Measurements from ENCODE around the gene TESPA1.
"Not testable (repeated sequence)": the region's sequence is repeated elsewhere in the genome, so short reads cannot be mapped to it uniquely, and the experiment has no call there.

TESPA1 gene, protein sequence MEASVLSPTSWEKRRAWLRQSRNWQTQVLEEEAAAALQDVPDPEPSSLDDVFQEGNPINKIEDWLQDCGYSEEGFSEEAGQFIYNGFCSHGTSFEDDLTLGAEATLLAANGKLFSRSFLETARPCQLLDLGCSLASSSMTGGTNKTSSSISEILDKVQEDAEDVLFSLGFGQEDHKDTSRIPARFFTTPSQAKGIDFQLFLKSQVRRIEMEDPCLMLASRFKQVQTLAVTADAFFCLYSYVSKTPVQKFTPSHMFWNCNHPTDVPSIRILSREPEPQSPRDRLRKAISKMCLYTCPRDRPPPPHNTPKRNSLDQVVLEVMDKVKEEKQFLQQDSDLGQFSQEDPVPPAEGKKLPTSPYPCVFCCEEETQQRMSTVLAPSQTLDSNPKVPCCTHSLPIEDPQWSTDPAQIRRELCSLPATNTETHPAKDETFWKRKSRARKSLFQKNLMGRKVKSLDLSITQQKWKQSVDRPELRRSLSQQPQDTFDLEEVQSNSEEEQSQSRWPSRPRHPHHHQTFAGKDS

GRCh38 chr12:54984658-54985376 is at the start of gene TESPA1:
Gene TESPA1, minus strand, starts transcription at chr12:54984762. Its CDS starts 10,200 bp downstream, at chr12:54974562.
- DNase-seq, result no peak

DNA sequence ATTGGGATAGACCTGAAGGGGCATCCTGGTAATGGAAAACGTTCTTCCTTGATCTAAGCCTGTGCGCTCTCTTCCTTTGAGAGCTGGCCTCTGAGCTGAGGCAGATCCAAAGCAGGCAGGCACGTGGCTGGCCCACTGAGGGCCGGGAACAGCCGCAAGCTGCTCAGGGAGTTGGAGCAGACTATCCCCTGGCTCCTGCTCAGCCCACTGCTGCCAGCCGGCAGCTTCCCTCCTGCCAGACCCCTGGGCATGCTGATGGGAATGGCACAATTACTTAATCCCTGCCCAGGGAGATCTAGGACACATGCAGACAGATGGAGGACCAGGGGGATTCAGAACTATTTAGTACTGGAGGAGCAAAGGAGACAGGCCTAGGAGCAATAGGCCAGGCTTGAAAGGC is 49.7 kb upstream of the TESPA1 start:
- peak; percentile 51 for DNase-seq

GRCh38 chr12:55025508-55025907 is 40.9 kb upstream of the TESPA1 start:
- DNase-seq, result no peak

- no peak for DNase-seq
These were observed 40.0 kb upstream of the TESPA1 start for GRCh38 chr12:55024575-55024974.

- peak; percentile 99 for DNase-seq
These were observed 35.2 kb upstream of the TESPA1 start, which contains the start of gene NEUROD4 for GRCh38 chr12:55019784-55020183. Gene NEUROD4, plus strand, starts transcription at chr12:55019974. Its CDS starts 6,466 bp downstream, at chr12:55026440.

- no peak for DNase-seq
These were observed 32.9 kb upstream of the TESPA1 start for GRCh38 chr12:55017416-55017925.

- DNase-seq, result no peak
These were observed 24.5 kb upstream of the TESPA1 start for GRCh38 chr12:55008944-55009585.

DNA sequence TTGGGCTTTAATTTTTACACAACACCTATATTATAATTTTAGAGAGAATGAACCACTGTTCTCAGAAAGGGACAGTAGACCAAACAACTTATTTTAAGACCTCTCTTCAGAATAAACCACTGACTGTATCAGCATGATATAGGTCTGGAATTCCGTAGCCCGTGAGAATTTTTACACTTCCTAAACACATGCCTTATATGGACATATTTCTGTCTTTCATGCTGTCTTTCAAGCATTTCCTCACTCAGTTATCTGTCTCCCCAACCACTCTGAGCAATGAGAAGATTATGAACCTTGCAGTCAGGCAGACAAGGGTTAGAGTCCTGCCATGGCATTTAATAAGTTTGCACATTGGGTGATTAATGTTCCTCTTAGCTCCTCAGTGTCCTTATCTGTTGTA is 17.8 kb upstream of the TESPA1 start:
- no peak for DNase-seq

GRCh38 chr12:55001198-55001868 is 16.8 kb upstream of the TESPA1 start:
- no peak for DNase-seq

- no peak for DNase-seq
These were observed 14.5 kb upstream of the TESPA1 start for GRCh38 chr12:54998958-54999510.

DNA sequence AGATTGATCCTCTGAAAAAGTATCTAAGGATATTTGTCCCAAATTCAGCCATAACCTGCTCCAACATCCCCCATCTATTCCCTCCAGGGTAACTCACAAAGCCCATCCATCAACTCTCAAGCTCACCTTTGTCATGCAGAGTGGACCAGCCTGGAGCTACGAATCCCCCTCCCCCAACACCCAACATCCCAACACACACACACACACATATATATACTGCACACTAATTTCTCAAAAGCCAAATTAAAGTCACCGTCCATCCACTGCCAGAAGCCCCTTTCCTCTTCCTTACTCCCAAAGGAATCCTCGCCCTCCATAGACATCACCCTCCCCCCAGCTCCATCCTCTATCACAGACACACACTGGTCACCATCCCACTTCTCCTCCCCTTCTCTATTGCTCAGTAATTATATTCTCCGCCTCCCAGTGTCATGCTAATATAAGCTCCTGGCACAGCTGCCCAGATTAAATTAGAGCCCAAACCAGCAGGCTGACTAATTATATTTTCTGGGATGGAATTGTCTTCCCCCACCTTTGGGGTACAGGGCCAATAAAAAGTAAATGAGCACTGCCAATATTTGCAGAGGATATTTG is 13.5 kb upstream of the TESPA1 start:
- DNase-seq, result no peak

DNA sequence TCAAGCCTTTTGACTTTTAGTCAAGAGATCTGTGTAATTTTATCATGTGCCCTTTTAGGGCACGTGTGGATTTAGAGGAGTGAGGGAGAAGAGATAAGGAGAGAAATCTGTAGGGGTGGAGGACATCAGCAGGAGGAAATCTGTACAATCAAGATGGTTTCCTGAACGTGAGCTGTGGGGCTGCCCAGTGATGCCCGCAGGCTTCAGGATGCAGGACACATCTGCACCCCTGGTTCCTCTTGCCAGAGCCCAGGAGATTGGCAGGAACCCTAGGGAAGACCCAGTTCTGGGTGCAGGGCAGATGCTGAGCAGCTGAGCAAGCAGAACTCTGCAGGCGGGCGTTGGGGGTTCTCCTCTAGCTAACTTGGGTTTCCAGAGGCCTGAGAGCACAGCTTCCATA is 11.6 kb upstream of the TESPA1 start:
- no peak for DNase-seq

- DNase-seq, result peak; percentile 66
These were observed 8.7 kb upstream of the TESPA1 start for GRCh38 chr12:54993181-54993835.

- DNase-seq, result no peak
These were observed 7.4 kb upstream of the TESPA1 start for GRCh38 chr12:54991991-54992375.

GRCh38 chr12:54991161-54991990 is 6.8 kb upstream of the TESPA1 start:
- DNase-seq, result no peak

GRCh38 chr12:54989829-54990228 is 5.3 kb upstream of the TESPA1 start:
- DNase-seq, result no peak

DNA sequence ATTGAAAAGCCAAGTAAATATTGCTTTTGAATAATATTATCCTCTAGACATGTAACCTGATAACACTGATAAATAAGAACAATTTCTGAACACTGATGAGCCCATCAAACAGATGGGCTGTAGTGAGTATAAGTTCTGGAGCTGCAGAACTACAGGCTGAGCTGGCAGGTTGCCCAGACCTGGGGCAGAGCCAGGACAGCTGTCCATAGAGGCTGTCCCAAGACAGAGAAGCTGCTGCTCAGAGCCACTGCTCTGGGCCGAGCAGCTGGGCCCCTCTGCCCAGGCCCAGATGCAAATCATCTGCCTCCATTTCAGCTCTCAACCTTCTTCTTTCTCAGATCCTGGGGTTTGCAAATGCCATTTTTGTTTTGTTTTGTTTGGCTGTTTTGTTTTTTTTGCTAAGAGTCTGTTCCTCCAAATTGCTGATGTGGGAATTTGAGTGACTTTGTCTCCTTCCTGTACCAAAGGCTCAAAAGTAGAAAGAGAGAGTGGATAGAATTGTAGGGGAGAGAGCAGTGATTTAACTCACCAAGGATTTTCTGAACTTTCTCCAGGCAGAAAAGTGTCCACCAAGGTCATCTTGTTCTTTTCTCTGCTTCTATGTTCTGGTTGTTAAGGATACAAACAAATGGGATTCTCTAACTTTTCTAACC is 4.0 kb upstream of the TESPA1 start:
- DNase-seq, result no peak

DNA sequence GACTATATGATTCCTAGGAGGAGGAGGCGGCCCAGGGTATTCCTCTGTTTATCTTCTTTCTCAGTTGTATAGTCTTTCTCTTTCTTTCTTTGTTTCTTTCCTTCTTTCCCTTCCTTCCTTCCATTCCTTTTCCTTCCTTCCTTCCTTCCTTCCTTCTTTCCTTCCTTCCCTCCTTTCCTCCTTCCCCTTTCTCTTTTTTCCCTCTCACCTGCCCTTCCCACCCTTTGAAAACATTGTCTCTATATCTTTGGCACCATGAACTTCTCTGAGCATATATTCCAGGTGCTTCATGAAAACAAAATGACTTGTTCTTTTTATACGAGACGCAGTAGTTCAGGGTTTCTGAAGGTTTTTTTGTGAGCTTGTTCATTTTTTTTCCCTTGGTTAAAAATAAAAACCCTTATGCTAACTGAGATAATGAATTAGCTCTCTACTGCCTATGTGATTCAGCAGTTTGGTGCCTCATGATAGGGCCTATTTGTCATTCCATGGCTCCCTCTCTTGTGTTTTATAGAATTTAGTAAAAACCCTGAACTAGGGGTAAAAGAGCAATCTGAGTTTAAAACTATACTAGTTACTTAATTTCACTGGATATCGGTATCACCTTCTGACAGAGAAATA is 3.2 kb upstream of the TESPA1 start:
- DNase-seq, result no peak

GRCh38 chr12:54986773-54987172 is 2.2 kb upstream of the TESPA1 start:
- not testable (repeated sequence) for DNase-seq

All from islet precursor cell (in vitro differentiated cells).